ENCODE results near the gene TGFBR2. TPM values are rescaled to one million over a fixed set of nuclear protein-coding genes. Genes with fewer than 3 reads are reported as not detected.
"Not testable (repeated sequence)": the region's sequence is repeated elsewhere in the genome, so short reads cannot be mapped to it uniquely, and the experiment has no call there.

The TGFBR2 gene
- total RNA-seq, 1 donor from 2014 or later: 68.7 TPM

DNA sequence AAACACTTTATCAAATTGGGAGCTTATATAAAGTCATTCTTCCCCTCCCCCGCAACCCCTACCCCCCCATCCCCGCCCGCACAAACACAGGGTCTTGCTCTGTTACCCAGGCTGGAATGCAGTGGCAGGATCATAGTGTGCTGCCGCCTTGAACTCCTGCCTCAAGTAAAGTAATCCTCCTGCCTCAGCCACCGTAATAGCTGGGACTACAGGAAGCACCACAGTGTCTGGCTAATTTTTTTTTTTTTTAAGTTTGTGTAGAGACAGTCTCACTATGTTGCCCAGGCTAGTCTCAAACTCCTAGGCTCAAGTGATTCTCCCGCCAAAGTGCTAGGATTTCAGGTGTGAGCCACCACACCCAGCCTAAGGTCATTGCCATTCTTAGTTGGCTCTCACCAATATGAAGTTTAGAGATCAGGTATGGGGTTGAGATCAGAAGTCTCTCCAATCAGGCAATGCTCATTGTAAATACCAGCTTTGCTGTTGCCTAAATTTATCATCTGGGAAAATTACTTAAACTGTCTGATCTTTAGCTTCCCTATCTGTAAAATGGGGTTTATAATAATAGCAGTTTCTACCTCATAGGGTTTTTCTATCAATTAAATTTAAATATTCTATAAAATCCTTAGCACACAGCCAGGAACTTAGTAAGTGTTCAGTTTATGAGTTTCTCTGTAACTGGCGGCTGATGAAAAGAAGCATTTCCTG is 60.3 kb downstream of the TGFBR2 start:
- Mint-ChIP-seq H3K4me1 (ENCODE audit: unreplicated experiment) (peaks cover 67% of the 10 kb centered on the region), H3K27me3 (ENCODE audit: unreplicated experiment) (peaks cover 4% of the 10 kb centered on the region), H3K9me3 (ENCODE audit: unreplicated experiment) (no peaks in the 10 kb centered on the region), H3K27ac (ENCODE audit: unreplicated experiment) (peak overlapping the region; percentile 94), H3K36me3 (ENCODE audit: low read depth, unreplicated experiment) (peaks cover 42% of the 10 kb centered on the region), H3K4me3 (ENCODE audit: unreplicated experiment) (no peak overlapping the region)
- no peak for DNase-seq (ENCODE audit: low spot score)
- TF ChIP-seq, protein P1, sequence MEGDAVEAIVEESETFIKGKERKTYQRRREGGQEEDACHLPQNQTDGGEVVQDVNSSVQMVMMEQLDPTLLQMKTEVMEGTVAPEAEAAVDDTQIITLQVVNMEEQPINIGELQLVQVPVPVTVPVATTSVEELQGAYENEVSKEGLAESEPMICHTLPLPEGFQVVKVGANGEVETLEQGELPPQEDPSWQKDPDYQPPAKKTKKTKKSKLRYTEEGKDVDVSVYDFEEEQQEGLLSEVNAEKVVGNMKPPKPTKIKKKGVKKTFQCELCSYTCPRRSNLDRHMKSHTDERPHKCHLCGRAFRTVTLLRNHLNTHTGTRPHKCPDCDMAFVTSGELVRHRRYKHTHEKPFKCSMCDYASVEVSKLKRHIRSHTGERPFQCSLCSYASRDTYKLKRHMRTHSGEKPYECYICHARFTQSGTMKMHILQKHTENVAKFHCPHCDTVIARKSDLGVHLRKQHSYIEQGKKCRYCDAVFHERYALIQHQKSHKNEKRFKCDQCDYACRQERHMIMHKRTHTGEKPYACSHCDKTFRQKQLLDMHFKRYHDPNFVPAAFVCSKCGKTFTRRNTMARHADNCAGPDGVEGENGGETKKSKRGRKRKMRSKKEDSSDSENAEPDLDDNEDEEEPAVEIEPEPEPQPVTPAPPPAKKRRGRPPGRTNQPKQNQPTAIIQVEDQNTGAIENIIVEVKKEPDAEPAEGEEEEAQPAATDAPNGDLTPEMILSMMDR (IDR thresholded peaks at IDR 0.05; ENCODE audit: unreplicated experiment): no peak

DNA sequence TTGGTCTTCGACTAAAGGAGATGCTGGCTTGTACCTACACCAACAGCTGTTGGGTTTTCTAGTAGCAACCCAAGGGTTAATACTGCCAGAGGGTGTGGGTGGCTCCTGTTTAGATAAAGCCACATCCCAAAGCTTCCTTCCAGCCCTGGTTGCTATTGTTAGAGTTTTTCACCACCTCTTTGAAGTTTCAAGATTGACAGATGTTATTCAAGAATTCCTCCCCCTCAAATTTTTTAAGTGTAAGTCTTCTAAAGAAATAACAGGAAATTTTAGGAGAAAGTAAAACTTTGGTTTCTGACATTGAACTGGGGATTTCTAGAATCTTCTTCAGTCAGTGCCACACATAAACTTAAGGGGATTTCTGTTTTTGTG is 60.9 kb downstream of the TGFBR2 start:
- H3K36me3 Mint-ChIP-seq (ENCODE audit: low read depth, unreplicated experiment): peaks cover 43% of the 10 kb centered on the region
- H3K4me3 Mint-ChIP-seq (ENCODE audit: unreplicated experiment): no peak overlapping the region
- DNase-seq (ENCODE audit: low spot score): peak; percentile 32
- TF ChIP-seq, protein P1 (IDR thresholded peaks at IDR 0.05; ENCODE audit: unreplicated experiment): no peak
- H3K9me3 Mint-ChIP-seq (ENCODE audit: unreplicated experiment): no peaks in the 10 kb centered on the region
- H3K4me1 Mint-ChIP-seq (ENCODE audit: unreplicated experiment): peaks cover 61% of the 10 kb centered on the region
- H3K27me3 Mint-ChIP-seq (ENCODE audit: unreplicated experiment): peaks cover 4% of the 10 kb centered on the region
- H3K27ac Mint-ChIP-seq (ENCODE audit: unreplicated experiment): peak overlapping the region; percentile 87

DNA sequence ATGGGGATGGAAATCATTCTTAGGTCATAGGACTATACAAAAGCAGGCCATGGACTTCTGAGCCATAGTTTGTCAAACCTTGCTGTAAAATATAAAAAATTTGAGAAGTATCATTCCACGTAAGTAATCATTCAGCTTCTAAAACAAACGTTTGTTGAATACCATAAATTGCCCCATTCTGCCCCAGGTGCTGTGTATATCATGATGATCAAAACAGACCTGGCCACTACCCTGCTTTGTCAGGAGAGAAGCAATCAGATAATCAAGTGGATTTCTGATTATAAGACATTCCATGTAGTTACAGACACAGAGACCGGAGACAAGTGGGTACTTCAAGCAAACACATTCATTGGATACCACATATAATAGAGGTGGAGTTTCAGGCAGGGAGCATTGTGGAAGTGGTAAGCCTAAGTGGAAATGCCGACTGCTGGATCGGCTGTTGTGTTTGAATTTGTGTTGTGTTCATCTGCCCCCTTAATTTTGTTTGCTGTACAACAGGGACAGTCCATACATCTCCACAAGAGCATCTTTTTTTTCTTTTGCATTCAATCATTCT is 61.7 kb downstream of the TGFBR2 start:
- peaks cover 3% of the 10 kb centered on the region for H3K27me3 Mint-ChIP-seq (ENCODE audit: unreplicated experiment)
- peaks cover 60% of the 10 kb centered on the region for H3K4me1 Mint-ChIP-seq (ENCODE audit: unreplicated experiment)
- H3K9me3 Mint-ChIP-seq (ENCODE audit: unreplicated experiment): no peaks in the 10 kb centered on the region
- no peak for DNase-seq (ENCODE audit: low spot score)
- peak overlapping the region; percentile 84 for H3K27ac Mint-ChIP-seq (ENCODE audit: unreplicated experiment)
- TF ChIP-seq, protein P1 (IDR thresholded peaks at IDR 0.05; ENCODE audit: unreplicated experiment): no peak
- H3K36me3 Mint-ChIP-seq (ENCODE audit: low read depth, unreplicated experiment): peaks cover 49% of the 10 kb centered on the region
- H3K4me3 Mint-ChIP-seq (ENCODE audit: unreplicated experiment): no peak overlapping the region

DNA sequence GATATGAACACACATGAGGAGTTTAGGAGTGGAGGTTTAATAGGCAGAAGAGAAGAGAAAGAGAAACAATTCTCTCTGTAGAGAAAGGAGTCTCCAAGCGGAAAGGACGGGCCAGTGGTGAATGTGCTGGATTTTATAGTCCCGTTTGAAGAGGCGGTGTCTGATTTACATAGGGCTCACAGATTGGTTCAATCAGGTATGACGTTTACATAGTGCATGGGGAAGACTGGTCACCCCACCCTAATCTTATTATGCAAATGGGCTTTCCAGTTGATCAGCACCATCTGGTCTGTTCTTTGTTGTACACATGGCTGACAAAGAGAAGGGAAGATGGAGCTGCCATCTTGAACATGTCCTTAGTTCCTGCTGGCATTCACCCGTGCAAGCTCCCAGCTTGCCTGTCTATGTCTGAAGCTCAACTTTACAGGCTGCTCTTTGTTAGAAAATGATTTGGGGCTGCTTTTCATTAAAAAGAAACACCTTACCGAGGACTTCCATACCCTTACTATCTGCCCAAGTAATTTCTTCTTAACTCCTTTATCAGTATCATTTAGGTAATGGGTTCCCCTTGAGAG is 63.0 kb downstream of the TGFBR2 start:
- not testable (repeated sequence) for H3K27me3 Mint-ChIP-seq (ENCODE audit: unreplicated experiment); H3K9me3 Mint-ChIP-seq (ENCODE audit: unreplicated experiment); DNase-seq (ENCODE audit: low spot score)
- Mint-ChIP-seq H3K27ac (ENCODE audit: unreplicated experiment) (peak overlapping the region; percentile 77), H3K36me3 (ENCODE audit: low read depth, unreplicated experiment) (peaks cover 56% of the 10 kb centered on the region), H3K4me3 (ENCODE audit: unreplicated experiment) (peak overlapping the region; percentile 66), H3K4me1 (ENCODE audit: unreplicated experiment) (peaks cover 52% of the 10 kb centered on the region)

DNA sequence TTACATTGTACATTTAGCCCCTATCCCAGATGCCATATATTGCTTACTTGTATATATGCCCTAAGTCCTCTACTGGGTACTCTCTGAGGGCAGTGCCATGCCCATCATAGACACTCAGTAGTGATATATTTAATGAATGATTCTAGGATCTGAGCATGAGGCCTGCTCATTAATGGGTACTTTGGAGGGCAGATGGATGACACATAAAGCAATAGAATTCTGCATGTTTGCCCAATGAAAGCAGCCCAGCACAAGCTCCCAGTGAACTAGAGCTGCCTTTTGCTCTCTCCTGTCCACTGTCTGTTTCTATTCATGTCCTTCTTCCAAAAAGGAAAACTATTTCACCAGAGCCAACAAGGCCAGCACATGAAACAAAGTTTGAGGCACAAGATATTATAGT is 63.9 kb downstream of the TGFBR2 start:
- Mint-ChIP-seq H3K36me3 (ENCODE audit: low read depth, unreplicated experiment) (peaks cover 64% of the 10 kb centered on the region), H3K9me3 (ENCODE audit: unreplicated experiment) (no peaks in the 10 kb centered on the region), H3K4me3 (ENCODE audit: unreplicated experiment) (peak overlapping the region; percentile 38), H3K4me1 (ENCODE audit: unreplicated experiment) (peaks cover 49% of the 10 kb centered on the region), H3K27ac (ENCODE audit: unreplicated experiment) (no peak overlapping the region), H3K27me3 (ENCODE audit: unreplicated experiment) (peaks cover 4% of the 10 kb centered on the region)
- TF ChIP-seq, protein P1 (IDR thresholded peaks at IDR 0.05; ENCODE audit: unreplicated experiment): no peak
- DNase-seq (ENCODE audit: low spot score): no peak
